Activated T-cell treated with anti-CD3 and anti-CD28 coated beads, Interleukin-2, amount 50 U/mL, for 72 hours (primary cell): ENCODE data around the gene KCNJ11. TPM values are rescaled to one million over a fixed set of nuclear protein-coding genes. Genes with fewer than 3 reads are reported as not detected.

Source experiments
- ATAC-seq, 2 donors: fragments of 150-1000 bp; cut with Tn5 transposase; replicated peaks in 1 of 2; 2 replicates each; pipeline ENCODE4 v1.10.0; 2021; ENCODE audit warnings: moderate library complexity in 2 of 2, mild to moderate bottlenecking in 1 of 2
- DNase-seq, 2 donors: peaks; one replicate each; pipeline ENCODE4 v3.0.0; 2021 to 2022; ENCODE audit warnings: mixed read lengths in 1 of 2
- H3K27ac Mint-ChIP-seq: one replicate; pipeline ENCODE4 v1.8.0; 2022; ENCODE audit warnings: mild to moderate bottlenecking, moderate library complexity, mixed read lengths
- H3K27me3 Mint-ChIP-seq: one replicate; pipeline ENCODE4 v1.8.0; 2022; ENCODE audit warnings: low read depth, mixed read lengths
- H3K36me3 Mint-ChIP-seq, 2 donors: one replicate each; pipeline ENCODE4 v1.8.0; 2022; ENCODE audit warnings: mixed read lengths in 2 of 2, mild to moderate bottlenecking in 1 of 2; ENCODE audit not compliant: insufficient read depth in 2 of 2
- H3K4me1 Mint-ChIP-seq: one replicate; pipeline ENCODE4 v1.8.0; 2022; ENCODE audit warnings: low read depth, mixed read lengths
- H3K4me3 Mint-ChIP-seq, 2 donors: one replicate each; pipeline ENCODE4 v1.8.0; 2022; ENCODE audit warnings: mild to moderate bottlenecking in 2 of 2, mixed read lengths in 2 of 2, moderate library complexity in 2 of 2
- H3K9me3 Mint-ChIP-seq, 2 donors: one replicate each; pipeline ENCODE4 v1.8.0; 2022; ENCODE audit warnings: mixed read lengths in 2 of 2
- total RNA-seq, 2 donors: library from RNA; stranded (reverse); gene quantifications; one replicate each; pipeline ENCODE4 v1.2.3, GENCODE V29; 2022

The KCNJ11 gene
- total RNA-seq, 2 donors from 2014 or later, result 0.29 TPM; not detected in 1

- Mint-ChIP-seq H3K4me3 (no peak overlapping the region), H3K9me3 (no peaks in the 10 kb centered on the region), H3K27ac (no peak overlapping the region), H3K36me3 (no peaks in the 10 kb centered on the region), H3K27me3 (no peaks in the 10 kb centered on the region), H3K4me1 (no peaks in the 10 kb centered on the region)
- ATAC-seq (no peak), DNase-seq (no peak)
These were observed 17.0 kb upstream of the KCNJ11 start for GRCh38 chr11:17405232-17406005.

GRCh38 chr11:17403980-17404759 is 15.7 kb upstream of the KCNJ11 start:
- H3K36me3 Mint-ChIP-seq, result no peaks in the 10 kb centered on the region
- no peak for ATAC-seq
- H3K9me3 Mint-ChIP-seq, result no peaks in the 10 kb centered on the region
- H3K27ac Mint-ChIP-seq, result no peak overlapping the region
- DNase-seq, result no peak
- no peaks in the 10 kb centered on the region for H3K27me3 Mint-ChIP-seq
- H3K4me1 Mint-ChIP-seq, result no peaks in the 10 kb centered on the region
- no peak overlapping the region for H3K4me3 Mint-ChIP-seq

DNA sequence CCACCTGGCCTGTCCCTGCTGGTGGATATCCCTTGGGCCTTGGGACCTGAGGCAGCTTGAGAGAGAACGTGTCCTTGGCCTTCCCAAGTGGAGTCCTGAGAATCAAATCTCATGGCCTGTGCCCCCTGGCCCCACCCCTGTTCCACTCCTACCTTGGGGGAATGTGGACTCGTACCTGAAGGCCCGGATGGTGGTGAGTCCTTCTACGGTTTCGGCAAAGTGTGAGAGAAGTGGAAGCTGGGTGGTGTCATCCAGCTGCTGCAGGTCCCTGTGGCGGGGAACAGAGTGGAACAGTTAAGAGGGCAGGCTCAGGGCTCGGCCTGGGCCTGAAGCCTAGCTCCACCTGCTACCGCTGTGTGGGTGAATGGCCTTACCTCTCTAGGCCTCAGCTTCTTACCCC is 14.0 kb upstream of the KCNJ11 start:
- H3K36me3 Mint-ChIP-seq, result no peaks in the 10 kb centered on the region
- no peak overlapping the region for H3K27ac Mint-ChIP-seq
- no peak overlapping the region for H3K4me3 Mint-ChIP-seq
- ATAC-seq (no peak), DNase-seq (no peak)
- H3K27me3 Mint-ChIP-seq, result no peaks in the 10 kb centered on the region
- H3K9me3 Mint-ChIP-seq, result no peaks in the 10 kb centered on the region
- no peaks in the 10 kb centered on the region for H3K4me1 Mint-ChIP-seq

DNA sequence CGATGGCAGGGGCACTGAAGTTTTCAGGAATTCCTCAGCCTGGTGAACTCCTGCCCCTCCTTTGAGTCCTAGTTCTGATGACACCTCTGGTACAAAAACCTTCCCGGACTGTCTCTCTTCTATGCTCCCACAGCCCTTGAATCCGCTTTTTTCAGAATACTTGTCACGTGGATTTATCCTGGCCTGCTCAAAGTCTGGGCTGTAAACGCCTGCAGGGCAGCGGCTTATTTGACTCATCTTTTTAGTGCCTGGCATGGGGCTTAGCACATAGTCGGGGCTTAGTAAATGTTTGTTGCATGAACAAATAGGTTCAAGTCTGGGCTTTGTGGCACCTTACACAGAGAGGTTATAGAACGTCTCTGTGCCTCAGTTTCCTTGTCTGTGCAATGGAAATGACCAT is 13.4 kb upstream of the KCNJ11 start:
- no peak overlapping the region for H3K4me3 Mint-ChIP-seq
- H3K27ac Mint-ChIP-seq, result no peak overlapping the region
- H3K9me3 Mint-ChIP-seq, result no peaks in the 10 kb centered on the region
- ATAC-seq (no peak), DNase-seq (no peak)
- H3K27me3 Mint-ChIP-seq, result no peaks in the 10 kb centered on the region
- no peaks in the 10 kb centered on the region for H3K4me1 Mint-ChIP-seq
- H3K36me3 Mint-ChIP-seq, result no peaks in the 10 kb centered on the region

- Mint-ChIP-seq H3K9me3 (no peaks in the 10 kb centered on the region), H3K27me3 (no peaks in the 10 kb centered on the region), H3K36me3 (no peaks in the 10 kb centered on the region), H3K27ac (no peak overlapping the region), H3K4me1 (no peaks in the 10 kb centered on the region), H3K4me3 (no peak overlapping the region)
- ATAC-seq, result no peak
- DNase-seq, result no peak
These were observed 12.9 kb upstream of the KCNJ11 start for GRCh38 chr11:17401316-17401715.

- DNase-seq (no peak), ATAC-seq (no peak)
- Mint-ChIP-seq H3K27me3 (no peaks in the 10 kb centered on the region), H3K4me3 (no peak overlapping the region), H3K36me3 (no peaks in the 10 kb centered on the region), H3K27ac (no peak overlapping the region), H3K4me1 (no peaks in the 10 kb centered on the region), H3K9me3 (no peaks in the 10 kb centered on the region)
These were observed 11.8 kb upstream of the KCNJ11 start for GRCh38 chr11:17400048-17400775.

- Mint-ChIP-seq H3K36me3 (no peaks in the 10 kb centered on the region), H3K27me3 (no peaks in the 10 kb centered on the region), H3K4me1 (no peaks in the 10 kb centered on the region), H3K4me3 (no peak overlapping the region), H3K27ac (no peak overlapping the region), H3K9me3 (no peaks in the 10 kb centered on the region)
- no peak for DNase-seq
- no peak for ATAC-seq
These were observed 10.8 kb upstream of the KCNJ11 start for GRCh38 chr11:17399236-17399635.

GRCh38 chr11:17397311-17398002 is 9.0 kb upstream of the KCNJ11 start:
- no peak for DNase-seq
- Mint-ChIP-seq H3K9me3 (no peaks in the 10 kb centered on the region), H3K4me3 (no peak overlapping the region), H3K27ac (no peak overlapping the region), H3K4me1 (no peaks in the 10 kb centered on the region), H3K27me3 (no peaks in the 10 kb centered on the region), H3K36me3 (no peaks in the 10 kb centered on the region)
- ATAC-seq, result no peak

GRCh38 chr11:17396598-17397310 is 8.3 kb upstream of the KCNJ11 start:
- Mint-ChIP-seq H3K4me3 (no peak overlapping the region), H3K9me3 (no peaks in the 10 kb centered on the region), H3K27ac (no peak overlapping the region), H3K27me3 (peaks cover under 1% of the 10 kb centered on the region), H3K36me3 (no peaks in the 10 kb centered on the region), H3K4me1 (no peaks in the 10 kb centered on the region)
- DNase-seq, result no peak
- no peak for ATAC-seq

GRCh38 chr11:17395978-17396377 is 7.5 kb upstream of the KCNJ11 start:
- DNase-seq (no peak), ATAC-seq (no peak)
- Mint-ChIP-seq H3K4me3 (no peak overlapping the region), H3K27me3 (peaks cover 8% of the 10 kb centered on the region), H3K27ac (no peak overlapping the region), H3K36me3 (no peaks in the 10 kb centered on the region), H3K9me3 (no peaks in the 10 kb centered on the region), H3K4me1 (no peaks in the 10 kb centered on the region)

GRCh38 chr11:17395554-17395961 is 7.1 kb upstream of the KCNJ11 start:
- H3K27me3 Mint-ChIP-seq, result peaks cover 11% of the 10 kb centered on the region
- no peaks in the 10 kb centered on the region for H3K36me3 Mint-ChIP-seq

DNA sequence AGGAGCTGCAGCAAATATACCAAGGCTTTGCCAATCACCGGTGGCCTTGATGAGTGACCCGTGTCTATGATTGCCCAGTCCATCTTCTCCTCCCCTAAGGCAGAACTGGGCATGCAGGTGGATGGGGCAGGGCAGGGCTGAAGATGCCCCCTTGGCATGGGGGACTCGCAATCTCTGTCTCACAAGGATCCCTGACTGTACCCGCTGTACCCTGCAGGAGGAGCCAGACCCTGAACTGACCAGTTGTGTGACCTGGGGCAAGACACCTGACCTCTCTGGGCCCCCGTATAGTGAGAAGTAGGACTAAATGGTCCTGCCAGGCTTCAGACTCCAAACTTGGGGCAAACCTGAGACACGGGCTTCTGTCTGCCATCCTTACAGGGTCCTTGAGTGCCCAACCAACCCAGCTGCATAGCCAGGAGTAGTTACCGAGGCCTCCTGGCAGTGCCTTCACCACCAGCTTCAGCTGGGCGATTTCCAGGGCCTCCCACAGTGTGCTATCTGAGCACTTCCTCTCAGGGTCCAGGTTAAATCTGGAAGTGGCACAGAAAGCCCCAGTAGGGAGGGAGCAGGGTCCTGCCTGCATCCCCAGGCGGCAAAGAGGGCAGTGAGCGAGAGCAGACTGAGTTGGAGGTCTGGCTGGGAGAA is 6.4 kb upstream of the KCNJ11 start:
- no peaks in the 10 kb centered on the region for H3K9me3 Mint-ChIP-seq
- no peaks in the 10 kb centered on the region for H3K4me1 Mint-ChIP-seq
- ATAC-seq (no peak), DNase-seq (no peak)
- H3K27me3 Mint-ChIP-seq, result peaks cover 11% of the 10 kb centered on the region
- no peak overlapping the region for H3K4me3 Mint-ChIP-seq
- no peak overlapping the region for H3K27ac Mint-ChIP-seq
- no peaks in the 10 kb centered on the region for H3K36me3 Mint-ChIP-seq

More at GRCh38 chr11:17395554-17395961, 7.1 kb upstream of the KCNJ11 start:
- DNase-seq (no peak), ATAC-seq (no peak)
- no peak overlapping the region for H3K27ac Mint-ChIP-seq
- no peaks in the 10 kb centered on the region for H3K9me3 Mint-ChIP-seq
- no peak overlapping the region for H3K4me3 Mint-ChIP-seq
- no peaks in the 10 kb centered on the region for H3K4me1 Mint-ChIP-seq
